B cell (primary cell): ENCODE results near the gene ADAMTS12. TPM values are rescaled to one million over a fixed set of nuclear protein-coding genes. Genes with fewer than 3 reads are reported as not detected.
A peak's percentile ranks its signal among the peaks of the same experiment; 100 is the strongest.

Source experiments
- ATAC-seq: fragments of 200-7000 bp; cut with Tn5 transposase; one replicate; pipeline ENCODE4 v1.10.0; 2021; ENCODE audit warnings: low read depth, mild to moderate bottlenecking, moderate number of reproducible peaks, moderate library complexity
- CTCF ChIA-PET: fragments of 350-600 bp; sonication (Branson Sonifier 250); formaldehyde crosslinking; loops from one replicate; lab custom pipeline; 2021; ENCODE audit warnings: antibody characterized with exemption, inconsistent platforms; lab: Charles Lee
- POLR2A ChIA-PET: fragments of 350-600 bp; sonication (Branson Sonifier 250); formaldehyde crosslinking; loops from one replicate; lab custom pipeline; 2021; ENCODE audit warnings: antibody characterized with exemption; lab: Charles Lee
- DNase-seq: peaks from one replicate; pipeline ENCODE4 v3.0.0; 2013
- H2AFZ ChIP-seq: 2 replicates; pipeline ENCODE4 v1.6.1; 2012; ENCODE audit warnings: mild to moderate bottlenecking, low read depth, low read length; ENCODE audit not compliant: insufficient read depth, poor library complexity, severe bottlenecking
- H3K27ac ChIP-seq, 2 donors: 1 replicate in 1 of 2; 2 replicates in 1 of 2; pipeline ENCODE4 v1.5.1; 2012 to 2013; ENCODE audit warnings: low read length in 2 of 2, mild to moderate bottlenecking in 2 of 2, moderate library complexity in 1 of 2
- H3K27me3 ChIP-seq, 4 experiments: fragments of 200-600 bp in 1 of 4; sonication (generic) in 1 of 4; replicated peaks in 1 of 4; 1 replicate in 2 of 4; 2 replicates in 2 of 4; pipeline versions ENCODE4 v1.6.1 to v1.7.0; 2013 to 2016; ENCODE audit warnings: low read length in 3 of 4, mild to moderate bottlenecking in 2 of 4, mixed read lengths in 1 of 4, moderate library complexity in 1 of 4; ENCODE audit not compliant: insufficient read depth in 4 of 4, control insufficient read depth in 3 of 4; ENCODE audit errors: control extremely low read depth in 1 of 4
- H3K36me3 ChIP-seq, 2 experiments: replicated peaks in 1 of 2; 1 replicate in 1 of 2; 2 replicates in 1 of 2; pipeline versions ENCODE4 v1.6.1 to v1.7.1; 2013; ENCODE audit warnings: low read length in 1 of 2; ENCODE audit not compliant: insufficient read depth in 2 of 2, control insufficient read depth in 1 of 2; ENCODE audit errors: control extremely low read depth in 1 of 2, extremely low read depth in 1 of 2
- H3K4me1 ChIP-seq, 2 donors: fragments of 200-600 bp in 1 of 2; sonication (generic) in 1 of 2; 1 replicate in 1 of 2; 2 replicates in 1 of 2; pipeline versions ENCODE4 v1.5.1 to v1.6.1; 2013 to 2017; ENCODE audit warnings: low read length in 2 of 2; ENCODE audit not compliant: control insufficient read depth in 2 of 2, insufficient read depth in 2 of 2
- H3K4me2 ChIP-seq: replicated peaks from 2 replicates; pipeline ENCODE3; 2012; ENCODE audit warnings: mild to moderate bottlenecking, low read depth, low read length; ENCODE audit not compliant: poor library complexity, severe bottlenecking
- H3K4me3 ChIP-seq, 5 experiments: fragments of 200-600 bp in 1 of 5; sonication (generic) in 1 of 5; 1 replicate in 3 of 5; 2 replicates in 2 of 5; pipeline versions ENCODE4 v1.5.1 to v1.7.0; 2011 to 2016; ENCODE audit warnings: low read length in 4 of 5, mild to moderate bottlenecking in 4 of 5, low read depth in 2 of 5, control low read depth in 1 of 5, moderate library complexity in 1 of 5; ENCODE audit not compliant: insufficient read depth in 1 of 5; ENCODE audit errors: control extremely low read depth in 1 of 5, extremely low read depth in 1 of 5
- H3K79me2 ChIP-seq: fragments of 200-600 bp; sonication (generic); one replicate; pipeline ENCODE4 v1.6.0; 2016; ENCODE audit warnings: low read length; ENCODE audit not compliant: control insufficient read depth, insufficient read depth
- H3K9ac ChIP-seq: fragments of 200-600 bp; sonication (generic); 2 replicates; pipeline ENCODE4 v1.6.1; 2017; ENCODE audit warnings: mild to moderate bottlenecking, low read length, moderate library complexity
- H3K9me3 ChIP-seq, 3 donors: one replicate each; pipeline versions ENCODE4 v1.6.1 to v1.7.1; 2013; ENCODE audit warnings: low read length in 2 of 3; ENCODE audit not compliant: control insufficient read depth in 2 of 3, insufficient read depth in 1 of 3; ENCODE audit errors: control extremely low read depth in 1 of 3
- H4K20me1 ChIP-seq: 2 replicates; pipeline ENCODE4 v1.6.0; 2012; ENCODE audit warnings: mild to moderate bottlenecking, low read length; ENCODE audit not compliant: insufficient read depth, control insufficient read depth, poor library complexity, severe bottlenecking
- H3K27ac Mint-ChIP-seq: one replicate; pipeline ENCODE4 v1.8.0; 2021; ENCODE audit warnings: mixed read lengths
- H3K27me3 Mint-ChIP-seq: one replicate; pipeline ENCODE4 v1.8.0; 2021; ENCODE audit warnings: mixed read lengths
- H3K4me1 Mint-ChIP-seq: one replicate; pipeline ENCODE4 v1.8.0; 2021; ENCODE audit warnings: mixed read lengths
- H3K4me3 Mint-ChIP-seq: one replicate; pipeline ENCODE4 v1.8.0; 2021; ENCODE audit warnings: mixed read lengths
- H3K9me3 Mint-ChIP-seq: one replicate; pipeline ENCODE4 v1.8.0; 2022; ENCODE audit warnings: mixed read lengths; ENCODE audit not compliant: insufficient read depth
- EZH2 ChIP-seq: IDR thresholded peaks from 2 replicates; pipeline ENCODE4 v1.6.1; 2012; ENCODE audit warnings: borderline replicate concordance, low read depth, mild to moderate bottlenecking, moderate library complexity, low read length; ENCODE audit not compliant: insufficient read depth, poor library complexity, severe bottlenecking
- WGBS: methylation state at CpG from one replicate; pipeline ENCODE4 v1.1.5; 2013; ENCODE audit warnings: missing lambda C conversion rate; ENCODE audit not compliant: insufficient coverage; 5-methylcytosine and 5-hydroxymethylcytosine counted together
- intact Hi-C: fragments of 100-400 bp; cut with micrococcal nuclease; formaldehyde crosslinking; loops from one replicate; pipeline ENCODE4 v1.10.0; 2022
- polyA plus RNA-seq: library from polyadenylated mRNA; depleted of rRNA; stranded (reverse); fragments of >200 nt; gene quantifications from 2 replicates; pipeline ENCODE4 v1.2.3, GENCODE V29; 2012
- total RNA-seq, 2 donors: library from RNA; stranded (reverse); fragments of 120-200 nt in 1 of 2; gene quantifications; 1 replicate in 1 of 2; 2 replicates in 1 of 2; pipeline versions ENCODE4 v1.2.3 to v1.2.4, GENCODE V29; 2013 to 2022
- TF ChIP-seq, protein P1 (sequence below): fragments of 200-600 bp; IDR thresholded peaks from one replicate; pipeline ENCODE4 v1.8.0; 2022; ENCODE audit warnings: antibody characterized with exemption, mild to moderate bottlenecking

The ADAMTS12 gene
- total and polyA plus RNA-seq, 2 donors (not counting 1 experiment from before 2014, with no cell fraction given): not detected

DNA sequence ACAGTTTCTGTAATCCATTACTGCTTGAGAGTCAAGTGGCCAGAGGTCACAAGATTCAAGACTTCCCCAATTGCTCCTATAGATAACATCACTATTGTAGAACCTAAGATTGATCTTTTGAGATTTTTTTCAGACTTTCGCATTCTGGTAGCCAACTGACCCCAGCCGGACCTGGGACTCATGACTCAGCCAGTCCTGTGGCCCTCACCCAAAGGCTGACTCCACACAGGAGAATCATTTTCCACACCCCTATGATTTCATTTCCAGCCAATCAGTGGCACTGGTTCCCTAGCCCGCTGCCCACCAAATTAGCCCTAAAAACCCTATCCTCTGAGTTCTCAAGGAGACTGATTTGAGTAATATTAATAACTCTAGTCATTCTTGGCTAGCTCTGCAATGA lies 414.8 kb downstream of the ADAMTS12 start:
- no peaks in the 10 kb centered on the region for H4K20me1 ChIP-seq

DNA sequence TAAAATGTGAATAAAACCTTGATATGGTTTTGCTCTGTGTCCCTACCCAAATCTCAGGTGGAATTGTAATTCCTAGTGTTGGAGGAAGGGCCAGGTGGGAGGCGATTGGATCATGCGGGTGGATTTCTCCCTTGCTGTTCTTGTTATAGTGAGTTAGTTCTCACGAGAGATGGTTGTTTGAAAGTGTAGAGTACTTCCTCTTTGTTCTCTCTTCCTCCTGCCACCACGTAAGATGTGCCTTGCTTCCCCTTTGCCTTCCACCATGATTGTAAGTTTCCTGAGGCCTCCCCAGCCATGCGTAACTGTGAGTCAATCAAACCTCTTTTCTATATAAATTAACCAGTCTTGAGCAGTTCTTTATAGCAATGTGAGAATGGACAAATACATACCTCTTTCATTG lies 416.1 kb downstream of the ADAMTS12 start:
- intact Hi-C loops: no loop called here
- H2AFZ ChIP-seq: no peak overlapping the region
- H3K4me1 ChIP-seq: no peaks in the 10 kb centered on the region
- no peak overlapping the region for H3K9ac ChIP-seq
- Mint-ChIP-seq H3K9me3 (peaks cover 12% of the 10 kb centered on the region), H3K27me3 (no peaks in the 10 kb centered on the region), H3K27ac (no peak overlapping the region), H3K4me3 (no peak overlapping the region), H3K4me1 (peaks cover 11% of the 10 kb centered on the region)
- H3K27me3 ChIP-seq: no peaks in the 10 kb centered on the region
- peak overlapping the region in 1 of 2 donors; percentile 5 for H3K27ac ChIP-seq
- ChIA-PET POLR2A (no interaction called here), CTCF (no interaction called here)
- no peaks in the 10 kb centered on the region for H4K20me1 ChIP-seq
- H3K79me2 ChIP-seq: no peaks in the 10 kb centered on the region
- no peak overlapping the region for H3K4me3 ChIP-seq
- TF ChIP-seq, protein P1, sequence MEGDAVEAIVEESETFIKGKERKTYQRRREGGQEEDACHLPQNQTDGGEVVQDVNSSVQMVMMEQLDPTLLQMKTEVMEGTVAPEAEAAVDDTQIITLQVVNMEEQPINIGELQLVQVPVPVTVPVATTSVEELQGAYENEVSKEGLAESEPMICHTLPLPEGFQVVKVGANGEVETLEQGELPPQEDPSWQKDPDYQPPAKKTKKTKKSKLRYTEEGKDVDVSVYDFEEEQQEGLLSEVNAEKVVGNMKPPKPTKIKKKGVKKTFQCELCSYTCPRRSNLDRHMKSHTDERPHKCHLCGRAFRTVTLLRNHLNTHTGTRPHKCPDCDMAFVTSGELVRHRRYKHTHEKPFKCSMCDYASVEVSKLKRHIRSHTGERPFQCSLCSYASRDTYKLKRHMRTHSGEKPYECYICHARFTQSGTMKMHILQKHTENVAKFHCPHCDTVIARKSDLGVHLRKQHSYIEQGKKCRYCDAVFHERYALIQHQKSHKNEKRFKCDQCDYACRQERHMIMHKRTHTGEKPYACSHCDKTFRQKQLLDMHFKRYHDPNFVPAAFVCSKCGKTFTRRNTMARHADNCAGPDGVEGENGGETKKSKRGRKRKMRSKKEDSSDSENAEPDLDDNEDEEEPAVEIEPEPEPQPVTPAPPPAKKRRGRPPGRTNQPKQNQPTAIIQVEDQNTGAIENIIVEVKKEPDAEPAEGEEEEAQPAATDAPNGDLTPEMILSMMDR: no peak
- TF ChIP-seq EZH2: no peak
- no CpG with 5 or more reads among the region's 5 CpGs for WGBS
- ATAC-seq (no peak), DNase-seq (no peak)
- H3K9me3 ChIP-seq: peaks cover 0 to 11% (median 7%) of the 10 kb centered on the region in 3 donors
- peaks cover 9 to 15% of the 10 kb centered on the region in 2 experiments for H3K36me3 ChIP-seq
- H3K4me2 ChIP-seq: no peak overlapping the region

More for the DNA sequence above, 414.8 kb downstream of the ADAMTS12 start:
- H3K4me3 ChIP-seq: no peak overlapping the region
- H3K27ac ChIP-seq: no peak overlapping the region
- no peak overlapping the region for H3K9ac ChIP-seq
- no peaks in the 10 kb centered on the region for H3K79me2 ChIP-seq
- ChIA-PET CTCF (no interaction called here), POLR2A (no interaction called here)
- peaks cover 0 to 11% (median 7%) of the 10 kb centered on the region in 3 donors for H3K9me3 ChIP-seq
- intact Hi-C loops: no loop called here
- H3K4me1 ChIP-seq: no peaks in the 10 kb centered on the region
- no peak for TF ChIP-seq EZH2
- TF ChIP-seq, protein P1: no peak
- WGBS: 95% methylated on average over 2 of the region's 3 CpGs
- H2AFZ ChIP-seq: no peak overlapping the region
- no peaks in the 10 kb centered on the region for H3K27me3 Mint-ChIP-seq
- no peak overlapping the region for H3K4me2 ChIP-seq
- ATAC-seq: no peak
- peaks cover 12% of the 10 kb centered on the region for H3K9me3 Mint-ChIP-seq
- no peaks in the 10 kb centered on the region for H3K27me3 ChIP-seq
- no peak for DNase-seq
- H3K4me1 Mint-ChIP-seq: peaks cover 11% of the 10 kb centered on the region
- no peak overlapping the region for H3K27ac Mint-ChIP-seq
- peaks cover 7 to 8% of the 10 kb centered on the region in 2 experiments for H3K36me3 ChIP-seq
- H3K4me3 Mint-ChIP-seq: no peak overlapping the region
